GM18507 (cell line): ENCODE data around the gene TKFC.

Source experiments
- DNase-seq: peaks from one replicate; pipeline ENCODE4 v3.0.0; 2011; ENCODE audit warnings: low read depth; ENCODE audit not compliant: insufficient read length; ENCODE audit errors: extremely low spot score
- FAIRE-seq: peaks from 2 replicates; lab custom pipeline; 2011; peaks lifted over from hg19 to GRCh38; lab: Jason Lieb, UNC

Gene TKFC, protein sequence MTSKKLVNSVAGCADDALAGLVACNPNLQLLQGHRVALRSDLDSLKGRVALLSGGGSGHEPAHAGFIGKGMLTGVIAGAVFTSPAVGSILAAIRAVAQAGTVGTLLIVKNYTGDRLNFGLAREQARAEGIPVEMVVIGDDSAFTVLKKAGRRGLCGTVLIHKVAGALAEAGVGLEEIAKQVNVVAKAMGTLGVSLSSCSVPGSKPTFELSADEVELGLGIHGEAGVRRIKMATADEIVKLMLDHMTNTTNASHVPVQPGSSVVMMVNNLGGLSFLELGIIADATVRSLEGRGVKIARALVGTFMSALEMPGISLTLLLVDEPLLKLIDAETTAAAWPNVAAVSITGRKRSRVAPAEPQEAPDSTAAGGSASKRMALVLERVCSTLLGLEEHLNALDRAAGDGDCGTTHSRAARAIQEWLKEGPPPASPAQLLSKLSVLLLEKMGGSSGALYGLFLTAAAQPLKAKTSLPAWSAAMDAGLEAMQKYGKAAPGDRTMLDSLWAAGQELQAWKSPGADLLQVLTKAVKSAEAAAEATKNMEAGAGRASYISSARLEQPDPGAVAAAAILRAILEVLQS

GRCh38 chr11:61332797-61333549, at the start of gene TKFC, which contains the start of gene DDB1:
Gene TKFC (plus strand): TSS chr11:61333228. CDS start chr11:61334729, 1,501 bp downstream.
Gene DDB1 (minus strand): TSS chr11:61333105. CDS start chr11:61332968, 137 bp downstream.
- DNase-seq (peak; percentile 96), FAIRE-seq (peak; percentile 57)

DNA sequence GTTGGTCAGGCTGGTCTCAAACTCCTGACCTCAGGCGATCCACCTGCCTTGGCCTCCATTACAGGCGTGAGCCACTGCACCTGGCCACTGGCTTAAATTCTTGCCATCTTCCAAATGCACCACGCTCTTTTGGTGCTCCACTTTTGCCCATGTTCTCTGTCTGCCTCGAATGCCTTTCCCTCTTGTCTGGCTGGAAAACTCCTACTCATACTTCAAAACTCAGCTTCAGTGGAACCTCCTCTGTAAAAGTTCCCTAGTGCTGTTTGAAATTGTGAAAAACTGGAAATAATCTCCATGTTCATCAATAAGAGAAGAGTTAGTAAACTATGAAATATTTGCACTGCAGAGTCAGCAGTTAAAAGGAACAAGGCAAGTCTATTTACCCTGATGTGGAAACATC, 49.4 kb upstream of the TKFC start:
- DNase-seq: no peak
- no peak for FAIRE-seq

DNA sequence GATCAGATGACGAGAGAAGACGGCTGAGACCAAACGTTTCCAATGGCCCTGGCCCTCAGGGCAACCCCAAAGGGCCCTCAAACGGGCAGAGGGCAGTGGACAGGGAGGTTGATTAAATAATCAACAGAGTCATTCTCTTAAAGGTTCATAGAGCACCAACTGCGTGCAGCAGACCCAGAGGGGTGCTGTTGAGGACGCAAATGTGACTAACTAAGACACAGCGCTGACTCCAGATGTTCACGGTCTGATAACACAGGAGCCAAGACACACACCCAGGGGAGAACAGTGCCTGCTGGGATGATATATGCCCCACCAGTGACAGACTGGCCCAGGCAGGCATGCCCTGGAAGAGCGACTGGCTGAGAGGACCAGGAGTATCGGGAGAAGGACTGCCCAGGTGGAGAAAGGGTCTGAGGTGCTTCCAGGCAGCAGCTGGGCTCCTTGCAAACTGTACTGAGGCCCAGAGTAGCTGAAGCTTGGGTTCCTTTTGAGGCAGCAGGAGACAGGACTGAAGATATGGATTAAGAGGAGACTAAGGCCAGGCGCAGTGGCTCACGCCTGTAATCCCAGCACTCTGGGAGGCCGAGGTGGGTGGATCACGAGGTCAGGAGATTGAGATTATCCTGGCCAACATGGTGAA, 45.6 kb upstream of the TKFC start:
- FAIRE-seq: no peak

DNA sequence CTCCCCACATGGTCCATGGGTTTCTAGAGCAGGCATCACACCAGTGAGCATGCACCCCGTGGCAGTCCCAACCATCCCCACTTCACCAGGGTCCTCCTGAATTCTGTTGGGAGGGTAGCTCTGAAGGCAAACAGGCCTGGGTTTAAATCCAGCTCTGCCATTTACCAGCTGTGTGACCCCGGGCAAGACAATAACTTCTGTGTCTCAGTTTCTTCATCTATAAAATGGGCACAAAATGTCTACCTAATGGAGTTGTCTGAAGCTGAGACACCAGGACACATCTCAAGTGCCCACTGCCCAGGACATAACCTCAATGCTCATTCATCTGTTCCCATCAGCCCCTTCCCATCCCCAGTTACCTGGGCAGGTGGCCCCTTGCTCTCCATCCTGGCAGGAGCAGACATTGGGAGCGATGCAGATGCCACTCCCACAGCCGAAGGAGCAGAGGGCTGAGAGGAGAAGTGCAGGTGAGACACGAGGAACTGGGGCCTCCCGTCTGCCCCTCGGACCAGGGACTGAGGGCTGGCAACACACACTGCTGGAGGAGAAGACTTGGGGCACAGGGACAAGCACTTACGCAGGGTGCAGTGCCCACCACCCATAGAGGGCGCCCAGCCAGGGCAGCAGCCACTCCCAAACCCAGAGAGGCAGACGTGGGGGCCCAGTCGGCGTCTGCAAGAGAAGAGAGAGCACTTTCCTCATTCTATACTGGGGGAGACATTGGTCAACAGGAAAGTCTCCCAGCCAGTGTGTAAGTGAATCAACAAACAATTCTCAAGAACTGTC, 41.9 kb upstream of the TKFC start:
- DNase-seq: no peak
- FAIRE-seq: no peak

More for the DNA sequence above, 45.6 kb upstream of the TKFC start:
- no peak for DNase-seq

- no peak for DNase-seq
- FAIRE-seq: no peak
Measured at GRCh38 chr11:61292356-61292755, 40.7 kb upstream of the TKFC start.

DNA sequence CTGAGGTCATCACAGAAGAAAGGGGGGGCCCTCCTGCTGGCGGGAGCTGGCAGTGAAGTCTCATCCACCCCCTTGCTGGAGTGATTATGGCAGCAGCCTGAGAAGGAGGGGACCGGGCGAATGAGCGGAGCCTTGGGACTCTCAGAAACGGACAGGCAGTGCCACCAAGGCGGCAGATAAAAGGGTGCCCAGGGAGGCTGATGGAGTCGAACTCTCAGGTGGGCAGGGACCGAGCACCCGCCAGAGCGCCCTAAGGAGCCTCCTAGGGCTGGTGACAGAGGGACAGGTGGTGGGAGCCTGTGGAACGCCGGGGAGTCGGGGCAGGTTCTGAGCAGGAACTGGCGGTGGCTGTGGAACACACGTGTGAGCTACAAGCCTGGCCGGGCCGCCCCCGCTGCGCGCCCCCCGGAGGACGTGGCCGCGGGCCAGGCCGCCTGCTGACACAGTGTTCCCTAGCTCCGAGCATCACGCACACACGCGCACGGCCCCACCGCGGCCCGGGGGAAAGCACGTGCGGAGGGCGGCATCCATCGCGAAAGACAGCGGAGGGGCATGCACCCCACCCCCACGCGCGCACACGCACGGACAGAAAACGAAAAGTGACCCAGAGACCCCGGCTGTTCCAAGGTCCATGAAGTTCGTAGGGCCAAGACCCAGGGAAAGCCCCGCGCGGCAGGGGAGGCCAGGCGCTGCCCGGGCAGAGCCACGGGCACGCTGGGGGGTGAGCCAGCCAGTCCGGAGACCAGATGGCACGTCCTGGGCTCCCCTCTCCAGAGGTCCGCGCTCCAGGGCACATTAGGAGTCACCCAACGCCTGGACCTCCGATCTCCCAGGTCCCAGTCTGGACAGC, 38.9 kb upstream of the TKFC start:
- peak; percentile 33 for DNase-seq
- no peak for FAIRE-seq

GRCh38 chr11:61294717-61295595, 38.1 kb upstream of the TKFC start, which contains the start of gene VWCE:
Gene VWCE (minus strand): TSS chr11:61295316. CDS start chr11:61295037, 279 bp downstream.
- peak; percentile 80 for DNase-seq
- FAIRE-seq: peak; percentile 72

DNA sequence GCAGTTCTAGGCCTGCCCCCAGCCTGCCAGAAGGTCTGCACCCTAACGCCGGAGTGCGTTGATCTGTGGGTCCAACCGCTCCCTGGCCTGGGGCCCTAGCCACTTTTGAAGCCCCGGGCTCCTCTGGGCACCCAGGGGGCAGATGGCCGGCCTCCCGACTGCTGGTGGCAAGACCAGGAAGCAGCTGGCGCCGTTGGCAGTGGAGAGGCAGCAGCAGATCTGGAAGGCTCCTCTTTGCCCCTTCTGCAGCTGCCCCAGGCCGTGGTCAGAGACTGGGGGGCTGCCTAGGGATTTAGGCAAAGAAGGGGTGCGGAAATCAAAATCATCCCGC, 37.5 kb upstream of the TKFC start:
- FAIRE-seq: no peak

DNA sequence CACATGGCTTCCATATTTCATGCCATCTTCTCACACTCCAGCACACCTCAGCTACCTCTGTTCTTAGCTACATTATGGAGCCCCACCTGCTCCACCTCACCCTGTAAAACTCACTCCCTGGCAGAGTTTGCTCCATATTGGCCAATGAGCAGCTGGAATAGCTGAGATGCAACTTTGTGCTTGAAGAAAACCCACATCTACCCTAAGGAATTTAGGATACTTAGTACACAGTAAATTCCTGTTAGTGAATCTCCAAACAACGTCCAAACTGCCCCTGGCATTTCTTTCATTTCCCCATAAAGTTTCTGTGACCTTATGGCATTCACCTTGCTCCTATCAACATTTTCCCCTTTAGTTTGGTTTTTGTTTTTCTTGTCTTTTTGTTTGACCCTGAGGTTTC, 35.7 kb upstream of the TKFC start:
- no peak for FAIRE-seq
- DNase-seq: no peak

More for the DNA sequence above, 37.5 kb upstream of the TKFC start:
- DNase-seq: no peak

GRCh38 chr11:61297746-61298145, 35.3 kb upstream of the TKFC start:
- FAIRE-seq (no peak), DNase-seq (no peak)

GRCh38 chr11:61298663-61299244, 34.3 kb upstream of the TKFC start:
- DNase-seq (no peak), FAIRE-seq (no peak)

GRCh38 chr11:61302550-61302949, 30.5 kb upstream of the TKFC start:
- no peak for FAIRE-seq
- no peak for DNase-seq

- DNase-seq (no peak), FAIRE-seq (no peak)
Measured at GRCh38 chr11:61303725-61304124, 29.3 kb upstream of the TKFC start.

- no peak for FAIRE-seq
- no peak for DNase-seq
Measured at GRCh38 chr11:61305417-61305816, 27.6 kb upstream of the TKFC start.

GRCh38 chr11:61306221-61306620, 26.8 kb upstream of the TKFC start:
- no peak for FAIRE-seq

DNA sequence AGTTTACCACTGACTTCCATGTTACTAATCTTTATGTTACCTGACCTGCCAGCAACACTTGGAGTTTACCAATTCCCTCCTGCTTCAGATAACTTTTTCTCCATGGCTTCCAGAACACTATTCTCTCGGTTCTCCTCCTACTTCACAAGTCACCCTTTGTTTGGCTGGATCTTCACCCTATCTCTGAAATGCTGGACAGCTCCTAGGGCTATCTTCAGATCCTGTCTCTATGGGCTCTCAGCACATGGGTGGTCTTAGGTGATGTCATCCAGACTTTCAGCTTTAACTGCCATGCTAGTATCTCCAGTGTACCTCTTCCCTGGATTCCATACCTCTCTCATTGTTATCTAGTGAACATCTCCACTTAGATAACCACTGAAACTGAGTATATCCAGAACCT, 25.7 kb upstream of the TKFC start:
- DNase-seq: no peak
- no peak for FAIRE-seq

More at GRCh38 chr11:61306221-61306620, 26.8 kb upstream of the TKFC start:
- no peak for DNase-seq

- no peak for DNase-seq
- no peak for FAIRE-seq
Measured at GRCh38 chr11:61309141-61309540, 23.9 kb upstream of the TKFC start.
